ENCODE results near the gene ADGRD1.

ADGRD1 gene

GRCh38 chr12:131142891-131143657, 189.4 kb downstream of the ADGRD1 start:
- Histone ChIP-seq H3K27ac (replicated peaks; ENCODE audit: low read length) (no peak overlapping the region), H4K8ac (ENCODE audit: low read depth, low read length) (no peak overlapping the region), H3K4ac (ENCODE audit: low read length) (no peak overlapping the region), H3K18ac (ENCODE audit: low read length) (peak overlapping the region; percentile 31), H3K4me2 (ENCODE audit: insufficient read depth, low read length, poor library complexity, severe bottlenecking) (no peak overlapping the region), H3K4me1 (ENCODE audit: control insufficient read depth in 2 of 2, insufficient read depth in 1 of 2, low read depth in 1 of 2, low read length in 2 of 2) (peaks cover 3 to 4% of the 10 kb centered on the region in 2 donors), H2AFZ (ENCODE audit: low read length) (peak overlapping the region; percentile 55), H3K79me1 (ENCODE audit: low read depth, low read length) (peaks cover 2% of the 10 kb centered on the region), H2BK12ac (ENCODE audit: low read length) (no peak overlapping the region), H3K9ac (ENCODE audit: low read depth, low read length, poor library complexity) (peak overlapping the region; percentile 25), H2BK15ac (ENCODE audit: low read length) (no peak overlapping the region), H2BK120ac (ENCODE audit: low read depth, low read length) (no peak overlapping the region), H3K27me3 (ENCODE audit: control insufficient read depth in 3 of 3, insufficient read depth in 3 of 3, low read depth in 1 of 3, low read length in 3 of 3) (no peaks in the 10 kb centered on the region), H3K36me3 (replicated peaks in 1 of 2; ENCODE audit: control insufficient read depth in 2 of 2, insufficient read depth in 2 of 2, low read length in 2 of 2) (no peaks in the 10 kb centered on the region), H3K23ac (ENCODE audit: low read depth, low read length, poor library complexity) (no peak overlapping the region), H2BK5ac (ENCODE audit: low read length) (no peak overlapping the region), H3K4me3 (ENCODE audit: low read length in 2 of 2) (no peak overlapping the region), H2AK5ac (ENCODE audit: low read depth, low read length) (no peak overlapping the region), H3K14ac (ENCODE audit: low read length) (no peak overlapping the region), H4K91ac (ENCODE audit: low read depth, low read length, poor library complexity) (no peak overlapping the region), H3K9me3 (replicated peaks in 1 of 2; ENCODE audit: control insufficient read depth in 2 of 2, insufficient read depth in 1 of 2, low read depth in 1 of 2, low read length in 2 of 2) (no peaks in the 10 kb centered on the region)
- no CpG with 5 or more reads among the region's 19 CpGs for WGBS, 2 donors (ENCODE audit: extremely low coverage in 2 of 2, insufficient read length in 2 of 2, insufficient replicate concordance in 1 of 2)
- no peak for DNase-seq (ENCODE audit: low spot score)

GRCh38 chr12:131146173-131146675, 192.5 kb downstream of the ADGRD1 start:
- no peak for DNase-seq (ENCODE audit: low spot score)
- H3K4me3 ChIP-seq (ENCODE audit: low read length in 2 of 2), result no peak overlapping the region
- no peak overlapping the region for H3K4me2 ChIP-seq (ENCODE audit: insufficient read depth, low read length, poor library complexity, severe bottlenecking)
- H3K23ac ChIP-seq (ENCODE audit: low read depth, low read length, poor library complexity), result no peak overlapping the region
- no peak overlapping the region for H3K18ac ChIP-seq (ENCODE audit: low read length)
- H3K9ac ChIP-seq (ENCODE audit: low read depth, low read length, poor library complexity), result no peak overlapping the region
- H4K91ac ChIP-seq (ENCODE audit: low read depth, low read length, poor library complexity), result no peak overlapping the region
- no peaks in the 10 kb centered on the region for H3K79me1 ChIP-seq (ENCODE audit: low read depth, low read length)
- no peak overlapping the region for H3K27ac ChIP-seq (replicated peaks; ENCODE audit: low read length)
- H3K14ac ChIP-seq (ENCODE audit: low read length), result no peak overlapping the region
- H3K9me3 ChIP-seq (replicated peaks in 1 of 2; ENCODE audit: control insufficient read depth in 2 of 2, insufficient read depth in 1 of 2, low read depth in 1 of 2, low read length in 2 of 2), result no peaks in the 10 kb centered on the region
- peaks cover 3 to 4% of the 10 kb centered on the region in 2 donors for H3K4me1 ChIP-seq (ENCODE audit: control insufficient read depth in 2 of 2, insufficient read depth in 1 of 2, low read depth in 1 of 2, low read length in 2 of 2)
- H3K4ac ChIP-seq (ENCODE audit: low read length), result no peak overlapping the region
- no peak overlapping the region for H2BK5ac ChIP-seq (ENCODE audit: low read length)
- no peak overlapping the region for H2AFZ ChIP-seq (ENCODE audit: low read length)
- H2BK12ac ChIP-seq (ENCODE audit: low read length), result no peak overlapping the region
- H2AK5ac ChIP-seq (ENCODE audit: low read depth, low read length), result no peak overlapping the region
- no peak overlapping the region for H2BK15ac ChIP-seq (ENCODE audit: low read length)
- WGBS, 2 donors (ENCODE audit: extremely low coverage in 2 of 2, insufficient read length in 2 of 2, insufficient replicate concordance in 1 of 2), result no CpG with 5 or more reads among the region's 5 CpGs
- H2BK120ac ChIP-seq (ENCODE audit: low read depth, low read length), result no peak overlapping the region
- no peaks in the 10 kb centered on the region for H3K36me3 ChIP-seq (replicated peaks in 1 of 2; ENCODE audit: control insufficient read depth in 2 of 2, insufficient read depth in 2 of 2, low read length in 2 of 2)
- H3K27me3 ChIP-seq (ENCODE audit: control insufficient read depth in 3 of 3, insufficient read depth in 3 of 3, low read depth in 1 of 3, low read length in 3 of 3), result no peaks in the 10 kb centered on the region
- no peak overlapping the region for H4K8ac ChIP-seq (ENCODE audit: low read depth, low read length)

DNA sequence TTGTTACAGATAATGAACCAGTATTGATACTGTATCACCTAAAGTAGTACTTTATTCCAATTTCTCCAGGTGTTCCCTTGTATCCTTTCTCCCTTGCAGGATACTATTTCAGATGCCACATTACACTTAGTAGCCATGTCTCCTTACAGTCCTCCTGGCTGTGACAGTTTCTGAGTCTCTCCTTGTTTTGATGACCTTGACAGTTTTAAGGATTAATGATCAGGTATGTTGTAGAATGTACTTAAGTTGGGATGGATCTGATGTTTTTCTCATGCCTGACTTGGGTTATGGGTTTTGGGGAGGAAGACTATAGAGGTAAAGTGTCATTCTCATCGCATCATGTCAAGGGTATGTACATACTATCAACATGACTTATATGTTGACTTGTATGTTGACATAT, 193.6 kb downstream of the ADGRD1 start:
- Histone ChIP-seq H2AK5ac (ENCODE audit: low read depth, low read length) (no peak overlapping the region), H3K4me1 (ENCODE audit: control insufficient read depth in 2 of 2, insufficient read depth in 1 of 2, low read depth in 1 of 2, low read length in 2 of 2) (peaks cover 1 to 4% of the 10 kb centered on the region in 2 donors), H3K4ac (ENCODE audit: low read length) (no peak overlapping the region), H4K91ac (ENCODE audit: low read depth, low read length, poor library complexity) (no peak overlapping the region), H2BK12ac (ENCODE audit: low read length) (no peak overlapping the region), H3K23ac (ENCODE audit: low read depth, low read length, poor library complexity) (no peak overlapping the region), H3K9me3 (replicated peaks in 1 of 2; ENCODE audit: control insufficient read depth in 2 of 2, insufficient read depth in 1 of 2, low read depth in 1 of 2, low read length in 2 of 2) (no peaks in the 10 kb centered on the region), H3K18ac (ENCODE audit: low read length) (no peak overlapping the region), H3K9ac (ENCODE audit: low read depth, low read length, poor library complexity) (no peak overlapping the region), H4K8ac (ENCODE audit: low read depth, low read length) (no peak overlapping the region), H3K27me3 (ENCODE audit: control insufficient read depth in 3 of 3, insufficient read depth in 3 of 3, low read depth in 1 of 3, low read length in 3 of 3) (no peaks in the 10 kb centered on the region), H3K4me3 (ENCODE audit: low read length in 2 of 2) (no peak overlapping the region), H2BK15ac (ENCODE audit: low read length) (no peak overlapping the region), H3K4me2 (ENCODE audit: insufficient read depth, low read length, poor library complexity, severe bottlenecking) (no peak overlapping the region), H2BK5ac (ENCODE audit: low read length) (no peak overlapping the region), H3K27ac (replicated peaks; ENCODE audit: low read length) (no peak overlapping the region), H3K14ac (ENCODE audit: low read length) (no peak overlapping the region), H2BK120ac (ENCODE audit: low read depth, low read length) (no peak overlapping the region), H3K36me3 (replicated peaks in 1 of 2; ENCODE audit: control insufficient read depth in 2 of 2, insufficient read depth in 2 of 2, low read length in 2 of 2) (no peaks in the 10 kb centered on the region), H2AFZ (ENCODE audit: low read length) (no peak overlapping the region), H3K79me1 (ENCODE audit: low read depth, low read length) (no peaks in the 10 kb centered on the region)
- DNase-seq (ENCODE audit: low spot score), result no peak
- no CpG with 5 or more reads among the region's 1 CpG for WGBS, 2 donors (ENCODE audit: extremely low coverage in 2 of 2, insufficient read length in 2 of 2, insufficient replicate concordance in 1 of 2)

DNA sequence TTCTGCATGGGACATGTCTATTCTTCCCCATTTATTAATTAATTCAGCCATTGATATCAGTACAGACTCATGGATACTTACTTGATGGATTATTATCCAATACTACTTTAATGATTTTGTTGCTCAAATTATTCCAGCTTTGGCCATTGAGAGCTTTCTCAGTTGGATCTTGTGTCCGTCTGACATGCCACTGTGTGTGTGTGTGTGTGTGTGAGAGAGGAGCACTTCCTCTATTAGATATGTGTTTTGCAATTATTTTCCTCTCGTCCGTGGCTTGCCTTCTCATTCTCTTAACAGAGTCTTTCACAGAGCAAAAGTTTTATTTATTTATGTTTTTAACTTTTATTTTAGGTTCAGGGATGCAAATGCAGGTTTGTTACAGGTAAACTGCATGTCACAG, 194.2 kb downstream of the ADGRD1 start:
- H4K8ac ChIP-seq (ENCODE audit: low read depth, low read length), result no peak overlapping the region
- no peaks in the 10 kb centered on the region for H3K36me3 ChIP-seq (replicated peaks in 1 of 2; ENCODE audit: control insufficient read depth in 2 of 2, insufficient read depth in 2 of 2, low read length in 2 of 2)

More for the DNA sequence above, 194.2 kb downstream of the ADGRD1 start:
- no peak overlapping the region for H3K27ac ChIP-seq (replicated peaks; ENCODE audit: low read length)
- no peak overlapping the region for H3K4me3 ChIP-seq (ENCODE audit: low read length in 2 of 2)
- no peaks in the 10 kb centered on the region for H3K27me3 ChIP-seq (ENCODE audit: control insufficient read depth in 3 of 3, insufficient read depth in 3 of 3, low read depth in 1 of 3, low read length in 3 of 3)
- no peaks in the 10 kb centered on the region for H3K9me3 ChIP-seq (replicated peaks in 1 of 2; ENCODE audit: control insufficient read depth in 2 of 2, insufficient read depth in 1 of 2, low read depth in 1 of 2, low read length in 2 of 2)
- no peaks in the 10 kb centered on the region for H3K79me1 ChIP-seq (ENCODE audit: low read depth, low read length)
- no peak overlapping the region for H2BK5ac ChIP-seq (ENCODE audit: low read length)
- H3K4me1 ChIP-seq (ENCODE audit: control insufficient read depth in 2 of 2, insufficient read depth in 1 of 2, low read depth in 1 of 2, low read length in 2 of 2), result peaks cover 1 to 3% of the 10 kb centered on the region in 2 donors
- H2BK12ac ChIP-seq (ENCODE audit: low read length), result no peak overlapping the region
- no peak overlapping the region for H3K18ac ChIP-seq (ENCODE audit: low read length)
- no peak overlapping the region for H2BK120ac ChIP-seq (ENCODE audit: low read depth, low read length)
- H2BK15ac ChIP-seq (ENCODE audit: low read length), result no peak overlapping the region
- no peak overlapping the region for H3K4ac ChIP-seq (ENCODE audit: low read length)
- no peak overlapping the region for H3K9ac ChIP-seq (ENCODE audit: low read depth, low read length, poor library complexity)
- H2AFZ ChIP-seq (ENCODE audit: low read length), result no peak overlapping the region
- H2AK5ac ChIP-seq (ENCODE audit: low read depth, low read length), result no peak overlapping the region
- DNase-seq (ENCODE audit: low spot score), result no peak
- no peak overlapping the region for H3K23ac ChIP-seq (ENCODE audit: low read depth, low read length, poor library complexity)
- H3K4me2 ChIP-seq (ENCODE audit: insufficient read depth, low read length, poor library complexity, severe bottlenecking), result no peak overlapping the region
- WGBS, 2 donors (ENCODE audit: extremely low coverage in 2 of 2, insufficient read length in 2 of 2, insufficient replicate concordance in 1 of 2), result no CpG with 5 or more reads among the region's 3 CpGs
- H4K91ac ChIP-seq (ENCODE audit: low read depth, low read length, poor library complexity), result no peak overlapping the region
- H3K14ac ChIP-seq (ENCODE audit: low read length), result no peak overlapping the region

Measured in neuronal stem cell (in vitro differentiated cells).